Heart right ventricle (tissue), 16 donors: ENCODE results near the gene GAS6. TPM values are rescaled to one million over a fixed set of nuclear protein-coding genes. Genes with fewer than 3 reads are reported as not detected.
"Not testable (repeated sequence)": the region's sequence is repeated elsewhere in the genome, so short reads cannot be mapped to it uniquely, and the experiment has no call there.

Experiments used
- ATAC-seq, 8 donors: fragments of 200-7000 bp; cut with Tn5 transposase; one replicate each; pipeline ENCODE4 v1.9.1; 2020; ENCODE audit warnings: mild to moderate bottlenecking in 8 of 8, moderate library complexity in 8 of 8, moderate number of reproducible peaks in 1 of 8
- DNase-seq, 2 donors: peaks; one replicate each; pipeline ENCODE4 v3.0.0-alpha.2; 2020
- H3K27ac ChIP-seq, 10 donors: fragments of 200-600 bp; sonication (generic) in 2 of 10; one replicate each; pipeline versions ENCODE4 v1.5.0 to v1.8.0; 2020 to 2022; ENCODE audit warnings: mild to moderate bottlenecking in 3 of 10
- H3K27me3 ChIP-seq, 7 donors: fragments of 200-600 bp; one replicate each; pipeline ENCODE4 v1.8.0; 2021 to 2022; ENCODE audit warnings: mild to moderate bottlenecking in 2 of 7
- H3K36me3 ChIP-seq, 9 donors: fragments of 200-600 bp; sonication (generic) in 1 of 9; one replicate each; pipeline versions ENCODE4 v1.5.0 to v1.8.0; 2020 to 2022; ENCODE audit warnings: mild to moderate bottlenecking in 2 of 9
- H3K4me1 ChIP-seq, 9 donors: fragments of 200-600 bp; sonication (generic) in 1 of 9; one replicate each; pipeline versions ENCODE4 v1.5.0 to v1.8.0; 2020 to 2022; ENCODE audit warnings: mild to moderate bottlenecking in 4 of 9
- H3K4me3 ChIP-seq, 10 donors: fragments of 200-600 bp; sonication (generic) in 2 of 10; one replicate each; pipeline versions ENCODE4 v1.5.0 to v1.8.0; 2020 to 2022; ENCODE audit warnings: mild to moderate bottlenecking in 7 of 10, moderate library complexity in 2 of 10
- H3K9me3 ChIP-seq, 11 donors: fragments of 200-600 bp in 10 of 11; sonication (generic) in 2 of 11; one replicate each; pipeline versions ENCODE4 v1.5.0 to v1.8.0; 2013 to 2022; ENCODE audit warnings: mild to moderate bottlenecking in 2 of 11, control low read depth in 1 of 11, moderate library complexity in 1 of 11
- WGBS, 2 donors: extraction: QIAGEN DNeasy Blood & Tissue Kit; methylation state at CpG; one replicate each; pipeline ENCODE4 v1.1.7; 2013; ENCODE audit warnings: inconsistent platforms in 1 of 2; 5-methylcytosine and 5-hydroxymethylcytosine counted together
- intact Hi-C, 10 donors: fragments of 100-400 bp; cut with DNase I; formaldehyde crosslinking; loops; one replicate each; pipeline versions ENCODE4 v1.11.1 to v1.14.2; 2022
- long read RNA-seq, 3 donors: library from polyadenylated mRNA; unstranded; transcript quantifications; one replicate each; pipeline ENCODE4 v2.0.0, GENCODE V29; 2020 to 2021
- polyA plus RNA-seq, 2 donors: library from polyadenylated mRNA; stranded (reverse); fragments of 200-250 nt; gene quantifications; one replicate each; pipeline ENCODE4 v1.2.3, GENCODE V29; 2013
- total RNA-seq, 10 donors: library from RNA; stranded (reverse); fragmentation: NEBNext Ultra II Directional in 3 of 10; extraction: Animal tissue kit (Norgen Biotek cat#: 25700) in 3 of 10; gene quantifications; one replicate each; pipeline versions ENCODE4 v1.2.1 to v1.2.4, GENCODE V29; 2021 to 2023
- TF ChIP-seq, protein P1 (sequence below), 9 donors: fragments of 200-600 bp; sonication (generic) in 2 of 9; IDR thresholded peaks; one replicate each; pipeline versions ENCODE4 v1.5.0 to v1.8.0; 2021 to 2022; ENCODE audit warnings: antibody characterized with exemption in 9 of 9, mild to moderate bottlenecking in 5 of 9, moderate library complexity in 1 of 9
- donor health status: Arrhythmogenic right ventricular cardiomyopathy.
- donor health status: ischemic (EF 13 %, LVEDD 7.1; RV severe dilation, severe dysfunction).
- donor health status: healthy with polysubstance abuse.
- donor health status: DM: no; HTN: yes; CAD: no.
- donor health status: DM: no; HTN: no; CAD: no.
- donor health status: ischemic (EF 25% LVEDD 6.9; RV normal size, moderate dysfunction).
- donor health status: ischemic (EF 25% LVEDD 5.7; RV mildly dilated, moderate dysfunction).
- donor health status: healthy.
- donor health status: DM: yes; HTN: yes; CAD: no.
- donor health status: Ischemic cardiomyopathy.
- donor health status: ischemic (EF 35%, LVEDD 5.7; RV mildly dilated, moderate dysfunction).
- donor health status: nonischemic (EF 11% LVEDD 7.7; RV severe dilation, severe dysfunction).
- donor health status: DM: yes; HTN: yes; CAD: no.
- donor health status: PGD.
- donor health status: ischemic (EF 29% LVEDD 5.4; RV normal size, mild dysfunction).
- donor health status: nonischemic (EF 23%, LVEDD 6.1; RV moderate dilation, normal function).

The GAS6 gene
- total RNA-seq (100 to 1,000 TPM; 146 to 223 (median 174) TPM), polyA plus RNA-seq (100 to 1,000 TPM; 113 to 280 TPM)
- long read RNA-seq, donor 1, transcript GAS6-205 (9 exons, 2,169 nt) = minor isoform, 13 of 1,127 reads
- long read RNA-seq, donor 1, transcript GAS6-203 (7 exons, 2,507 nt) = minor isoform, 11 of 1,127 reads
- long read RNA-seq, donor 1, transcript GAS6-204 (1 exons, 2,646 nt) = minor isoform, 241 of 1,127 reads
- long read RNA-seq, donor 1, transcript GAS6-201 (15 exons, 2,490 nt) = major isoform, 510 of 1,127 reads
- long read RNA-seq, donor 1, partial matches to known transcripts = 303 of 1,127 reads
- long read RNA-seq, donor 1, other reads (novel, unspliced or antisense) = 49 of 1,127 reads
- long read RNA-seq, donor 2, transcript GAS6-204 (1 exons, 2,646 nt) = minor isoform, 295 of 1,550 reads
- long read RNA-seq, donor 2, transcript GAS6-203 (7 exons, 2,507 nt) = minor isoform, 10 of 1,550 reads
- long read RNA-seq, donor 2, transcript GAS6-205 (9 exons, 2,169 nt) = minor isoform, 16 of 1,550 reads
- long read RNA-seq, donor 2, transcript GAS6-201 (15 exons, 2,490 nt) = major isoform, 777 of 1,550 reads
- long read RNA-seq, donor 2, partial matches to known transcripts = 387 of 1,550 reads
- long read RNA-seq, donor 2, other reads (novel, unspliced or antisense) = 65 of 1,550 reads
- long read RNA-seq, donor 3, transcript GAS6-203 (7 exons, 2,507 nt) = minor isoform, 16 of 1,136 reads
- long read RNA-seq, donor 3, transcript GAS6-201 (15 exons, 2,490 nt) = major isoform, 520 of 1,136 reads
- long read RNA-seq, donor 3, transcript GAS6-204 (1 exons, 2,646 nt) = minor isoform, 50 of 1,136 reads
- long read RNA-seq, donor 3, transcript GAS6-205 (9 exons, 2,169 nt) = minor isoform, 44 of 1,136 reads
- long read RNA-seq, donor 3, partial matches to known transcripts = 437 of 1,136 reads
- long read RNA-seq, donor 3, other reads (novel, unspliced or antisense) = 69 of 1,136 reads

DNA sequence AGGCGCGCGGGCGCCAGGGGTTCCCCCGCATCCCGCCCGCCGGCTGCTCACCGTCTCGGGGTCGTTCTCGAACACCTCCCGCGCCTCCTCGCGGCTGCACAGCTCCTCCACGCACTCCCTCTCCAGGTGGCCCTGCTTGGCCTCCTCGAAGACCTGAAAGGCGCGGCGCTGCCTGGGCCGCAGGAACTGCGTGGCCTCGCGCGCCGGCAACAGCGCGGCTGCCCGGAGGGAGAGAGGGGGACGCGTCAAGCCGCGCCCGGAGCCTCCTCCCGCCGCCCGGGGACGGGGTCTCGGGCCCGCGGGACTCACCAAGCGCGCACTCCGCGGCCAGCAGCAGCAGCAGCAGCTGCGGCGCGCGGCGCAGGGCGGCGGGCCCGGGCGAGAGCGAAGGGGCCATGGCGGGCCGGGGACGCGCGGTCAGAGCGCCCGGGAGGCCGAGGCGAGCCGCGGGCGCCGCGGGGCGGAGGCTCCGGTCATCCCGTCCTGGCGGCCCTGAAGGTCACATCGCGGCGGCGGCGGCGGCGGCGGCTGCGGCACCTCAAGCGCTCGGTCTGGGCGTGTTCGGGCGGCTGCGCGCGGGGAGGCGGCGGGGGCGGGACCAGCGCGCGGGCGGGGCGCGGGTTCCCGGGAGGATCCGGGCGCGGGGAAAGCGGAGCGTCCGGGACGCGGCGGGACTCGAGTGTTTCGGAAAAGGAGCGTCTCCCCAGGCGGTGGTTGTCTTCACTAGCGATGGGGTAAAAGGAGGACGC, at the start of gene GAS6:
TSS of gene GAS6 (minus strand) at position 553 of the 749 bp plus-strand sequence. CDS start at position 397, 156 bp downstream.
- DNase-seq (peak; percentile 69 to 83), ATAC-seq (peak; percentile 30 to 79 (median 56))
- TF ChIP-seq, protein P1, sequence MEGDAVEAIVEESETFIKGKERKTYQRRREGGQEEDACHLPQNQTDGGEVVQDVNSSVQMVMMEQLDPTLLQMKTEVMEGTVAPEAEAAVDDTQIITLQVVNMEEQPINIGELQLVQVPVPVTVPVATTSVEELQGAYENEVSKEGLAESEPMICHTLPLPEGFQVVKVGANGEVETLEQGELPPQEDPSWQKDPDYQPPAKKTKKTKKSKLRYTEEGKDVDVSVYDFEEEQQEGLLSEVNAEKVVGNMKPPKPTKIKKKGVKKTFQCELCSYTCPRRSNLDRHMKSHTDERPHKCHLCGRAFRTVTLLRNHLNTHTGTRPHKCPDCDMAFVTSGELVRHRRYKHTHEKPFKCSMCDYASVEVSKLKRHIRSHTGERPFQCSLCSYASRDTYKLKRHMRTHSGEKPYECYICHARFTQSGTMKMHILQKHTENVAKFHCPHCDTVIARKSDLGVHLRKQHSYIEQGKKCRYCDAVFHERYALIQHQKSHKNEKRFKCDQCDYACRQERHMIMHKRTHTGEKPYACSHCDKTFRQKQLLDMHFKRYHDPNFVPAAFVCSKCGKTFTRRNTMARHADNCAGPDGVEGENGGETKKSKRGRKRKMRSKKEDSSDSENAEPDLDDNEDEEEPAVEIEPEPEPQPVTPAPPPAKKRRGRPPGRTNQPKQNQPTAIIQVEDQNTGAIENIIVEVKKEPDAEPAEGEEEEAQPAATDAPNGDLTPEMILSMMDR (IDR thresholded peaks at IDR 0.05) = no peak
- Histone ChIP-seq H3K27ac (peak within 1 kb of the TSS; percentile 92 to 99 (median 97)), H3K4me1 (peaks cover 16 to 57% (median 46%) of the 10 kb centered on the region in 9 donors), H3K36me3 (peaks cover 0 to 18% (median 0%) of the 10 kb centered on the region in 9 donors), H3K27me3 (peaks cover 0 to 34% (median 0%) of the 10 kb centered on the region in 7 donors), H3K4me3 (peak within 1 kb of the TSS; percentile 70 to 95 (median 86)), H3K9me3 (no peaks in the 10 kb centered on the region)
- intact Hi-C loops = loop anchor here in 7 of 10 donors (1.0 to 5.0 kb wide), 6 partner anchors 15 to 84 kb away; no protein-coding TSS in a partner anchor
- WGBS, 2 donors = 0% methylated on average over 95 to 113 of the region's 116 CpGs

DNA sequence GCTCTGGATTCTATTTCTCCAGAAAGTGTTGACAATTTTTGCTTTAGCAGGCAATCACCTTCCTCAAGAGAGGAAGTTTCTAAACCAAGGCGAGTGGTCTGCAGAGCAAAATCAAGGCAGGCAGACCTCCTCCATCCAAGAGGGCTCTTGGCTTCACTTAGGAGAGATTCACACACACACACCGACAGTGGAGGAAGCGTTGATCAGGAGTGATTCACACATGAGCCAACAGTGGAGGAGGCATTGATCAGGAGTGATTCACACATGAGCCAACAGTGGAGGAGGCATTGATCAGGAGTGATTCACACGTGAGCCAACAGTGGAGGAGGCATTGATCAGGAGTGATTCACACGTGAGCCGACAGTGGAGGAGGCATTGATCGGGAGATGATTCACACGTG, 49.5 kb upstream of the GAS6 start:
- WGBS, 2 donors = 83 to 88% methylated on average over 8 of the region's 8 CpGs
- H3K4me1 ChIP-seq = not testable (repeated sequence)
- peaks cover 0 to 12% (median 0%) of the 10 kb centered on the region in 11 donors for H3K9me3 ChIP-seq

DNA sequence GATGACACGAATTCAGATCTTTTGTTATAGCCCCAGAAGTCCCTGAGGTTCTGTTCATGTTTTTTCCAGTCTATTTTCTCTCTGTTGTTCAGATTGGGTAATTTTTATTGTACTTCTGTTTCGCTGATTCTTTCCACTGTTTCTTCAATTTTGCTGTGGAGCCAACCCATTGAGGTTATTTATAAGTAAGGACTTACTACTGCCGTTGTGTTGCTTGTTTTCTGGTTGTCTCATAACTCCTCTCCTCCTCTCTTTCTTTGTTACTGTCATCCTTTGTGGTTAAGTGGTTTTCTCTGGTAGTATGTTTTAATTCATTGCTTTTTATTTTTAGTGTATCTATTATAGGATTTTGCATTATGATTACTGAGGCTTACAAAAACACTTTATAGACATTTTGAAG, 48.7 kb upstream of the GAS6 start:
- peaks cover 0 to 12% (median 0%) of the 10 kb centered on the region in 11 donors for H3K9me3 ChIP-seq
- H3K27me3 ChIP-seq = peaks cover 0 to 39% (median 18%) of the 10 kb centered on the region in 7 donors
- no peak overlapping the region for H3K27ac ChIP-seq
- no peak for DNase-seq
- intact Hi-C loops = no loop called here
- no peak overlapping the region for H3K4me3 ChIP-seq
- no peaks in the 10 kb centered on the region for H3K36me3 ChIP-seq
- TF ChIP-seq, protein P1 (IDR thresholded peaks at IDR 0.05) = no peak
- H3K4me1 ChIP-seq = no peaks in the 10 kb centered on the region
- WGBS, 2 donors = 73 to 74% methylated on average over 3 of the region's 3 CpGs
- no peak for ATAC-seq

More for the DNA sequence above, 49.5 kb upstream of the GAS6 start:
- DNase-seq, H3K27ac ChIP-seq, ATAC-seq, intact Hi-C loops, H3K4me3 ChIP-seq, H3K36me3 ChIP-seq: not testable (repeated sequence)
- peaks cover 0 to 43% (median 24%) of the 10 kb centered on the region in 7 donors for H3K27me3 ChIP-seq
